Measurements from ENCODE around the gene PDSS2.

- TF ChIP-seq CTCF (IDR thresholded peaks at IDR 0.05) (no peak), POLR2AphosphoS5 (IDR thresholded peaks at IDR 0.05) (no peak), POLR2A (IDR thresholded peaks at IDR 0.05) (no peak)
These were observed 318.8 kb downstream of the PDSS2 start for GRCh38 chr6:107140581-107140980.

All from suprapubic skin (tissue), 4 donors.